Urothelium cell line (cell line): ENCODE results near the gene ESR1.
"Not testable (repeated sequence)": the region's sequence is repeated elsewhere in the genome, so short reads cannot be mapped to it uniquely, and the experiment has no call there.

ENCODE experiments used
- DNase-seq: peaks from one replicate; pipeline ENCODE4 v3.0.0; 2011; ENCODE audit warnings: low spot score, mixed read lengths
- FAIRE-seq: peaks from 2 replicates; lab custom pipeline; 2011; peaks lifted over from hg19 to GRCh38; lab: Jason Lieb, UNC

The ESR1 gene

GRCh38 chr6:151885234-151885633 lies 77.8 kb downstream of the ESR1 start:
- FAIRE-seq, result no peak
- DNase-seq, result no peak

GRCh38 chr6:151891524-151891923 lies 84.0 kb downstream of the ESR1 start:
- FAIRE-seq, result no peak
- DNase-seq, result no peak

DNA sequence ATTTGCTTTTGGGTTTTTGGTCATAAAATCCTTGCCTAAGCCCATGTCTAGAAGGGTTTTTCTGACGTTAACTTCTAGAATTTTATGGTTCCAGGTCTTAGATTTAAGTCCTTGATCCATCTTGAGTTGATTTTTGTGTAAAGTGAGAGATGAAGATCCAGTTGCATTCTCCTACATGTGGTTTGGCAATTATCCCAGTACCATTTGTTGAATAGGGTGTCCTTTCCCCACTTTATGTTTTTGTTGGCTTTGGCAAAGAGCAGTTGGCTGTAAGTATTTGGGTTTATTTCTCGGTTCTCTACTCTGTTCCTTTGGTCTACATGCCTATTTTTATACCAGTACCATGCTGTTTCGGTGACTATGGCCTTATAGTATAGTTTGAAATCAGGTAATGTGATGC lies 86.9 kb downstream of the ESR1 start:
- DNase-seq, FAIRE-seq: not testable (repeated sequence)

GRCh38 chr6:151899221-151899620 lies 91.7 kb downstream of the ESR1 start:
- not testable (repeated sequence) for FAIRE-seq, DNase-seq

DNA sequence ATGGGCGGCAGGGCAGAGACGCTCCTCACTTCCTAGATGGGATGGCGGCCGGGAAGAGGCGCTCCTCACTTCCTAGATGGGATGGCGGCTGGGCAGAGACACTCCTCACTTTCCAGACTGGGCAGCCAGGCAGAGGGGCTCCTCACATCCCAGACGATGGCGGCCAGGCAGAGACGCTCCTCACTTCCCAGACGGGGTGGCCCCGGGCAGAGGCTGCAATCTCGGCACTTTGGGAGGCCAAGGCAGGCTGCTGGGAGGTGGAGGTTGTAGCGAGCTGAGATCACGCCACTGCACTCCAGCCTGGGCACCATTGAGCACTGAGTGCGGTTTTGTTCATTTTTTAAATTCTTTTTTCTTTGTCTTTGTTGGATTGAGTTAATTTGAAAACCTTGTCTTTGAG lies 92.3 kb downstream of the ESR1 start:
- not testable (repeated sequence) for FAIRE-seq, DNase-seq

GRCh38 chr6:151900256-151900655 lies 92.8 kb downstream of the ESR1 start:
- FAIRE-seq, result no peak
- DNase-seq, result no peak

GRCh38 chr6:151901009-151901411 lies 93.5 kb downstream of the ESR1 start:
- peak; percentile 8 for DNase-seq
- FAIRE-seq, result no peak

DNA sequence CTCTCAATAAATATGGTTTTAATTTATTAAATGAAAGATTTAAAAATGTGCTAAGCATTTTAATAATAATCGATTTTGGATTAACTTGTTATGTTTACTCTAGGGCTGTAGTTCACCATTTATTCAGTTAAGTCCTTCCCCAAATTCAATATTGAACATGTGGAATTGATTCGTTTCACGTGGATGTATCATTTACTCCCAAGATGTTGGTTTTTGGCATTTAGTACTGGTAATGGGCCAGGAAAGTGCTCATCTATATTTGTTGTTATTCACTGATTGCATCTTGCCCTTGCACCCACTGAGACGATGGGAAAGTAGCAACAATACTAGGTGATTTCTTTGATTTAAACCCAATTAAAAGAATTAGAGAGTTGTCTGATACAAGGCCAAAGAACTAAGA lies 97.1 kb downstream of the ESR1 start:
- no peak for DNase-seq
- no peak for FAIRE-seq

DNA sequence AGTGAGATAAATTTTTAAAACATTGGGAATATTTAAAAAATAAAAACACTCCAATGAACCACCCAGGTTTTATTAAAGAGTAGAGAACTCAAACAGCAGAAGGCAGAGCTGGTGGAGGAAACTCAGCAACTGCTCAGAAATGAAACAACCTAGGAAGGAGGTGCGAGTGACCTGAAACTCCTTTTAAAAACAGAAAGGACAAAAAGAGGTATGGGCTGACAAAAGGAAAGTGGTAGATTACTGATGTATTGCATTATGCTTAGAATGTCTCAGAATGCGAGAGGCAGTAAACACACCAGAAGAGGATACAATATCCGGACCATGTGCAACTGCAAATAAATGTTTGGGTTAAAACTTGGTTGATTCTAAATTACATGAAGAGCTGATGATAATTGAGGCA lies 97.6 kb downstream of the ESR1 start:
- no peak for FAIRE-seq
- no peak for DNase-seq

GRCh38 chr6:151905854-151906253 lies 98.4 kb downstream of the ESR1 start:
- DNase-seq, result no peak
- FAIRE-seq, result no peak

DNA sequence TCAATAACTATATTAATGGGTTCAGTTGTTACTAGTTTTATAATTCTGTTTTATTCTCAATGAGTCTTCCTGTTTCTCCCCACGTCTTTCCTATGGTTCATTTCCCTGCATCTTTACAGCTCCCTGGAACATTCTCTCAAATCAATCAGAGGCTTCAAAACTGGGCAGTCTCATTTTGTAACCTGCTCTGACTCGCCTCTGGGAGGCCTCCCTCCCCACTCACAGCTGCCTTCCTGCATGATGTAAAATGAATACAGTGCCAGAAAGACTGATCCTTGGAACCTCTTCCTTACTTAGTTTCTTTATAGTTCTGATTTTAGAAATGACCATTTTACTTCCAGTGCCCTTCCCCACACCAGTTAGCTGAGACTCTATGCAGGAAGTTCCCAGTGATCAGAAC lies 103.9 kb downstream of the ESR1 start:
- DNase-seq, result no peak
- no peak for FAIRE-seq

GRCh38 chr6:151914484-151914883 lies 107.0 kb downstream of the ESR1 start:
- FAIRE-seq (no peak), DNase-seq (peak; percentile 38)

GRCh38 chr6:151916075-151916474 lies 108.6 kb downstream of the ESR1 start:
- DNase-seq (no peak), FAIRE-seq (no peak)

GRCh38 chr6:151916680-151917164 lies 109.2 kb downstream of the ESR1 start:
- DNase-seq (peak; percentile 32), FAIRE-seq (no peak)

- DNase-seq (no peak), FAIRE-seq (no peak)
Observed at GRCh38 chr6:151917531-151918329, 110.2 kb downstream of the ESR1 start.

DNA sequence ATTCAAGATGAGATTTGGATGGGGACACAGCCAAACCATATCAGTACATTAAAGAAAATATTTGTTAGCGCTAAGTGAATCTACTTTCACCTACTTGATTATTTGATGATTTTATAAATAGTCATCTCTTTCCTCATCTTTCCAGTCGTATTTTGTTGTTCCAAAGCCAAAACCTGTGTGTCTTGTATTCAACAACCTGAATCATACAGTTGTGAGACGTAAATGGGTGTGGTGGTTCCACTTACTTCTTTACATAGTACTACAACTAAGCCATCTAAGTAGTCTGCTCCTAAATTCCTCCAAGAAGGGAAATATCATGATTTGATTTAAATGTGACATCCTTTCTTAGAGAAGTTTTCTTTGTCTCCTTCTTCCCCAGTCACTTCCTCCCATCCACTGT lies 132.8 kb downstream of the ESR1 start:
- DNase-seq, result no peak
- no peak for FAIRE-seq

- FAIRE-seq (no peak), DNase-seq (no peak)
Observed at GRCh38 chr6:151948002-151948743, 140.7 kb downstream of the ESR1 start.

DNA sequence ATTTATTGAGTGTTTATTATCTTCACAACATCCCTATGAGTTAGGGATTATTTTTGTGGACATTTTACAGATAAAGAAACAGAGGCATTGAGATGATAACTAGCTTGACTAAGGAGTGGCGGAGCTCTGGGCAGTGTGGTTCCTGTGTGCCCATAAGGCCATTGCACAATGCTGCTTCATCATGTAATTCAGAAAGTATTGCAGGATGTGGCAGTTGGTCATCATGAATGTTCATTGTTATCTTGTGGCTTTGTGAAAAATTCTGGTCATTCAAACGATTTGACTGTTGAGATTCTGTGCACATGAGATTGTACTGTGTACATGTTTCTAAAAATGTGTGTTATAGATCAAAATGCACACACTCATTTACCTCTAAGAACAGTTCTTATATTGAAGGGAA lies 150.8 kb downstream of the ESR1 start:
- peak; percentile 69 for FAIRE-seq
- peak; percentile 33 for DNase-seq

DNA sequence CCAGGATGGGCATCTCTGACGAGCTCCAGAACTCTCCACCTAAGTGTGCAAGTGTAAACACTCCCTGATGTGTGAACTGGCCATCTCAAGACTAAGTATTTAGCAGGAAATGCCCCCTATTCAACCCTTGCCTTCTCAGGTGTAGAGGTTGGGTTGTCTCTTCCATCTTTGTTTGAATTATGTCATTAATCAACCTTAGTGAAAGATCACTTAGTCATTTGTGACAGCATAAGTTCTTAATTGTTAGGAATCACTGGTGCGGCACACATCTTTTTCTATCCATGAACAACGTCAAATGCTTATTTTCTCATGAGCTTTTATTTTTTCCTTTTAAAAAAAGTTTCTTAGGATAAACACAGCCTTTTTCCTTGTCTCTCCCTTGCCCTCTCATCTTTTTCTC lies 151.6 kb downstream of the ESR1 start:
- FAIRE-seq (no peak), DNase-seq (no peak)

DNA sequence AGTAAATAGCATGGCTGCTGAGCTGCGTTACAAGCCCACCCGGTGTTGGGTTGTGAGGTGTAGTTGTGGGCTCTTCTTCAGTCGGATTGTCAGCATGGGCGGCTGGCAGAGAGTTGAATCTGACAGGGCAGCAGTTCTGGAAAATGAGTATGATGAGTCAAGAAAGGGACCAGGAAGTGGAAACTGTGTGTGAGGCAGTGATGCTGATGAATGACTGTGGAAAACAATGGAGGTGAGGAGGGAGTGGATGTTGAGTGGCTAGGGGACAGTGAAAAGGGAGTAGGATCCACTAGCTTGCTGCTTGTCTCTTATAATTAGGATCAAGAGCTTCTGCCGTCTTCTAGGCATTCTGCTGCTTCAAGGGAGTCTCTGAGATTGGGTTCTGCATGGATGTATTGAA lies 154.3 kb downstream of the ESR1 start:
- DNase-seq (no peak), FAIRE-seq (no peak)

GRCh38 chr6:151962246-151962846 lies 154.9 kb downstream of the ESR1 start:
- peak; percentile 50 for DNase-seq
- FAIRE-seq, result no peak

DNA sequence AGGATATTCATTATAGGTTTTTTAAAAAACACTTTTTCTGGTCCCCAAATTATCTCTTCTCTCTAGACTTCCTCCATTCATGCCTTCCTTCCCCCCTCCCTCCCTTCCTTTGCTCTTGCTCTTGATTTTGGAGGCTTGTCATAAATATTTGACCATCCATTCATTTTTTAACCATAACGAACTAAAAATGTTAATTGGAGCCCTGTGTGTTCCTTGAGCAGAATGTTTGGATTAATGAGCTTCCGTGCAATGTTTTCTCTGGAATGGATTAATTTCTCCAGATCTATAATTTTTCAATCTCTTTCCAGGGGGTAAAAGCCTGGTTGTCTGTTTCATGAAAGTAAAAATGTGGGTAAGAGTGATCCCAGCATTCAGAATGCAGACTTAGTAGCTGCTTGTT lies 155.5 kb downstream of the ESR1 start:
- no peak for DNase-seq
- no peak for FAIRE-seq
